Endothelial cell of umbilical vein (primary cell): ENCODE data around the gene ACAT2. TPM values are rescaled to one million over a fixed set of nuclear protein-coding genes. Genes with fewer than 3 reads are reported as not detected.

Source experiments
- BruUV-seq: library from RNA; stranded (reverse); fragments of 400-500 nt; replicated peaks from 2 replicates; lab custom pipeline; 2021; lab: Mats Ljungman, UMichigan
- CTCF ChIA-PET: fragments of 300-600, 350-600 bp; sonication (Branson Sonifier 250); formaldehyde crosslinking; loops from one replicate; lab custom pipeline; 2021; ENCODE audit warnings: antibody characterized with exemption, inconsistent platforms; lab: Charles Lee
- POLR2A ChIA-PET: fragments of 300-600, 350-600 bp; sonication (Branson Sonifier 250); formaldehyde crosslinking; loops from one replicate; lab custom pipeline; 2021; ENCODE audit warnings: antibody characterized with exemption, inconsistent platforms; lab: Charles Lee
- DNase-seq: peaks from one replicate; pipeline ENCODE4 v3.0.0-alpha.2; 2011; ENCODE audit warnings: low read depth, low spot score
- FAIRE-seq: peaks from 2 replicates; lab custom pipeline; 2011; peaks lifted over from hg19 to GRCh38; lab: Jason Lieb, UNC
- H2AFZ ChIP-seq: 2 replicates; pipeline ENCODE4 v1.6.0; 2012; ENCODE audit warnings: low read depth, low read length, control low read depth, inconsistent platforms
- H3K27ac ChIP-seq: 2 replicates; pipeline ENCODE4 v1.5.1; 2011; ENCODE audit warnings: low read depth, mild to moderate bottlenecking, control low read depth, low read length, moderate library complexity; ENCODE audit not compliant: insufficient read depth
- H3K27me3 ChIP-seq, 2 experiments: 2 replicates each; pipeline versions ENCODE4 v1.6.0 to v1.6.1; 2011; ENCODE audit warnings: low read length in 2 of 2, mixed read lengths in 1 of 2; ENCODE audit not compliant: control insufficient read depth in 2 of 2, insufficient read depth in 2 of 2
- H3K36me3 ChIP-seq, 2 experiments: 2 replicates in 1 of 2; 3 replicates in 1 of 2; pipeline ENCODE4 v1.5.1; 2011; ENCODE audit warnings: low read length in 2 of 2, mild to moderate bottlenecking in 1 of 2, moderate library complexity in 1 of 2; ENCODE audit not compliant: control insufficient read depth in 2 of 2, insufficient read depth in 2 of 2; ENCODE audit errors: extremely low read depth in 1 of 2
- H3K4me1 ChIP-seq: 3 replicates; pipeline ENCODE4 v1.5.1; 2011; ENCODE audit warnings: mild to moderate bottlenecking, low read length; ENCODE audit not compliant: control insufficient read depth, insufficient read depth; ENCODE audit errors: extremely low read depth
- H3K4me2 ChIP-seq: 2 replicates; pipeline ENCODE4 v1.6.1; 2011; ENCODE audit warnings: low read length, control low read depth, mixed read lengths; ENCODE audit not compliant: insufficient read depth
- H3K4me3 ChIP-seq, 3 experiments: fragments of 200-600 bp in 1 of 3; sonication (generic), shearing (Covaris generic) in 1 of 3; replicated peaks in 1 of 3; 2 replicates each; pipeline ENCODE4 v1.5.1; 2011 to 2016; ENCODE audit warnings: control low read depth in 3 of 3, low read length in 3 of 3, mild to moderate bottlenecking in 2 of 3, inconsistent platforms in 1 of 3, low read depth in 1 of 3, moderate library complexity in 1 of 3; ENCODE audit not compliant: insufficient read depth in 1 of 3
- H3K79me2 ChIP-seq: 2 replicates; pipeline ENCODE4 v1.6.0; 2012; ENCODE audit warnings: low read length, inconsistent platforms; ENCODE audit not compliant: control insufficient read depth, insufficient read depth
- H3K9ac ChIP-seq: replicated peaks from 2 replicates; pipeline ENCODE3; 2011; ENCODE audit warnings: low read length, control low read depth; ENCODE audit not compliant: insufficient read depth; ENCODE audit errors: extremely low read depth
- H3K9me1 ChIP-seq: replicated peaks from 3 replicates; pipeline ENCODE4 v1.6.0; 2011; ENCODE audit warnings: mild to moderate bottlenecking, low read length; ENCODE audit not compliant: control insufficient read depth, insufficient read depth; ENCODE audit errors: extremely low read depth
- H3K9me3 ChIP-seq: replicated peaks from 2 replicates; pipeline ENCODE4 v1.5.1; 2012; ENCODE audit warnings: low read length, inconsistent platforms; ENCODE audit not compliant: control insufficient read depth, insufficient read depth
- H4K20me1 ChIP-seq: replicated peaks from 2 replicates; pipeline ENCODE3; 2011; ENCODE audit warnings: mild to moderate bottlenecking, low read length; ENCODE audit not compliant: control insufficient read depth, insufficient read depth; ENCODE audit errors: extremely low read depth
- CTCF ChIP-seq, 2 donors: IDR thresholded peaks; 1 replicate in 1 of 2; 2 replicates in 1 of 2; pipeline ENCODE4 v1.5.1; 2011; ENCODE audit warnings: low read length in 2 of 2, mild to moderate bottlenecking in 2 of 2, moderate library complexity in 2 of 2, control low read depth in 1 of 2, inconsistent platforms in 1 of 2, low read depth in 1 of 2; ENCODE audit not compliant: insufficient read depth in 1 of 2; ENCODE audit errors: extremely low read depth in 1 of 2
- EZH2 ChIP-seq: IDR thresholded peaks from 2 replicates; pipeline ENCODE4 v1.6.1; 2012; ENCODE audit warnings: borderline replicate concordance, low read depth, mild to moderate bottlenecking, moderate library complexity, low read length, inconsistent platforms; ENCODE audit not compliant: severe bottlenecking
- FOS ChIP-seq: IDR thresholded peaks from 2 replicates; pipeline ENCODE4 v1.6.1; 2011; ENCODE audit warnings: mild to moderate bottlenecking, low read length, moderate library complexity, borderline replicate concordance; ENCODE audit not compliant: insufficient read depth
- GATA2 ChIP-seq: IDR thresholded peaks from 2 replicates; pipeline ENCODE4 v1.7.0; 2011; ENCODE audit warnings: low read depth, mild to moderate bottlenecking, moderate library complexity, mixed read lengths, low read length; ENCODE audit not compliant: insufficient read length, insufficient read depth
- JUN ChIP-seq: IDR thresholded peaks from 2 replicates; pipeline ENCODE4 v1.6.1; 2011; ENCODE audit warnings: borderline replicate concordance, low read depth; ENCODE audit not compliant: insufficient read length, insufficient read depth
- MAX ChIP-seq: IDR thresholded peaks from 2 replicates; pipeline ENCODE4 v1.6.1; 2011; ENCODE audit not compliant: insufficient read depth, insufficient read length
- MYC ChIP-seq: IDR thresholded peaks from one replicate; pipeline ENCODE4 v1.6.1; 2011; ENCODE audit warnings: mild to moderate bottlenecking, low read depth, low read length
- POLR2A ChIP-seq: IDR thresholded peaks from 2 replicates; pipeline ENCODE4 v1.6.1; 2012; ENCODE audit warnings: low read depth, mild to moderate bottlenecking, control low read depth, low read length
- POLR2AphosphoS5 ChIP-seq: IDR thresholded peaks from 2 replicates; pipeline ENCODE4 v1.6.1; 2012; ENCODE audit warnings: low read depth, mild to moderate bottlenecking, control low read depth, low read length, moderate library complexity; ENCODE audit not compliant: insufficient read depth
- dilution Hi-C: fragments of 300-500 bp; cut with MboI; formaldehyde crosslinking; loops from one replicate; pipeline ENCODE4 v1.15.0; 2019; ENCODE audit warnings: low sequenced_read_pairs; ENCODE audit not compliant: extremely low pct_ligation_motif_present
- intact Hi-C: fragments of 100-400 bp; cut with micrococcal nuclease; formaldehyde crosslinking; loops from one replicate; pipeline ENCODE4 v1.10.0; 2022
- polyA plus RNA-seq, 4 experiments: library from polyadenylated mRNA; depleted of rRNA in 3 of 4; stranded (reverse) in 3 of 4; unstranded in 1 of 4; fragments of >200 nt; gene quantifications; 2 replicates each; pipeline versions ENCODE4 v1.2.1 to v1.2.3, GENCODE V29; 2011 to 2012; ENCODE audit warnings: missing spikeins in 1 of 4
- total RNA-seq: library from RNA; stranded (reverse); gene quantifications from 2 replicates; pipeline ENCODE4 v1.2.3, GENCODE V29; 2021

The ACAT2 gene
- total and polyA plus RNA-seq, 2 donors (not counting 3 experiments of a cell fraction or from before 2014, with no cell fraction given), result 44.6 to 114 TPM

- no peak for FAIRE-seq
- TF ChIP-seq MAX, result no peak
- TF ChIP-seq JUN, result no peak
- TF ChIP-seq GATA2, result no peak
- no peak for TF ChIP-seq FOS
- TF ChIP-seq MYC, result no peak
- TF ChIP-seq POLR2AphosphoS5, result no peak
- TF ChIP-seq POLR2A, result no peak
- no peak for TF ChIP-seq CTCF (IDR thresholded peaks at IDR 0.05; ENCODE audit: extremely low read depth in 1 of 2, insufficient read depth in 1 of 2, low read depth in 1 of 2, low read length in 2 of 2)
- TF ChIP-seq EZH2, result no peak
- POLR2A ChIA-PET, result no interaction called here
These were observed 56.3 kb downstream of the ACAT2 start for GRCh38 chr6:159817951-159818739.

More at GRCh38 chr6:159817951-159818739, 56.3 kb downstream of the ACAT2 start:
- no peak overlapping the region for H3K27ac ChIP-seq
- no peak overlapping the region for H3K4me2 ChIP-seq
- no peaks in the 10 kb centered on the region for H3K9me3 ChIP-seq
- no peaks in the 10 kb centered on the region for H4K20me1 ChIP-seq
- H3K9ac ChIP-seq, result no peak overlapping the region
- intact Hi-C loops (no loop called here), dilution Hi-C loops (no loop called here)
- no peaks in the 10 kb centered on the region for H3K79me2 ChIP-seq
- no peaks in the 10 kb centered on the region for H3K9me1 ChIP-seq
- H3K4me3 ChIP-seq, result no peak overlapping the region
- no peak for DNase-seq
- BruUV-seq, result no TSS peak
- no peak overlapping the region for H2AFZ ChIP-seq
- no peaks in the 10 kb centered on the region for H3K36me3 ChIP-seq
- CTCF ChIA-PET, result no interaction called here
- H3K27me3 ChIP-seq, result no peaks in the 10 kb centered on the region
- no peaks in the 10 kb centered on the region for H3K4me1 ChIP-seq
